Activated naive CD4-positive, alpha-beta T cell treated with anti-CD3 and anti-CD28 coated beads for 36 hours (primary cell): ENCODE data around the gene PPP1R1C. TPM values are rescaled to one million over a fixed set of nuclear protein-coding genes. Genes with fewer than 3 reads are reported as not detected.

Experiments
- CTCF ChIA-PET: fragments of 350-600 bp; sonication (Branson Sonifier 250); formaldehyde crosslinking; loops from one replicate; lab custom pipeline; 2021; ENCODE audit warnings: antibody characterized with exemption; lab: Charles Lee
- DNase-seq: peaks from one replicate; pipeline ENCODE4 v3.0.0-alpha.2; 2020
- H3K27ac Mint-ChIP-seq: one replicate; pipeline ENCODE4 v1.8.0; 2021; ENCODE audit warnings: mild to moderate bottlenecking, mixed read lengths
- H3K27me3 Mint-ChIP-seq: one replicate; pipeline ENCODE4 v1.8.0; 2021; ENCODE audit warnings: low read depth, mixed read lengths
- H3K36me3 Mint-ChIP-seq: one replicate; pipeline ENCODE4 v1.8.0; 2021; ENCODE audit warnings: low read depth, mixed read lengths
- H3K4me1 Mint-ChIP-seq: one replicate; pipeline ENCODE4 v1.8.0; 2021; ENCODE audit warnings: low read depth, mixed read lengths
- H3K4me3 Mint-ChIP-seq: one replicate; pipeline ENCODE4 v1.8.0; 2021; ENCODE audit warnings: mild to moderate bottlenecking, moderate library complexity, mixed read lengths
- H3K9me3 Mint-ChIP-seq: one replicate; pipeline ENCODE4 v1.8.0; 2021; ENCODE audit warnings: mixed read lengths
- intact Hi-C: fragments of 100-400 bp; cut with micrococcal nuclease; formaldehyde crosslinking; loops from one replicate; pipeline ENCODE4 v1.15.1; 2023
- total RNA-seq, 2 experiments: library from RNA; stranded (reverse); gene quantifications; one replicate each; pipeline ENCODE4 v1.2.3, GENCODE V29; 2021

PPP1R1C gene
- total RNA-seq, 2 experiments from 2014 or later, result not detected

- H3K9me3 Mint-ChIP-seq, result no peaks in the 10 kb centered on the region
- no peak overlapping the region for H3K4me3 Mint-ChIP-seq
- CTCF ChIA-PET, result interaction anchor here (0.6 to 1.9 kb wide), 5 partner anchors 12 to 118 kb away, joined by 3 to 6 read pairs (median 4); no protein-coding TSS in a partner anchor
- H3K36me3 Mint-ChIP-seq, result no peaks in the 10 kb centered on the region
- H3K27me3 Mint-ChIP-seq, result peaks cover 7% of the 10 kb centered on the region
- H3K4me1 Mint-ChIP-seq, result no peaks in the 10 kb centered on the region
- no peak for DNase-seq
- intact Hi-C loops, result loop anchor here (1.0 to 5.0 kb wide), 3 partner anchors 125 to 1000 kb away; no protein-coding TSS in a partner anchor
- no peak overlapping the region for H3K27ac Mint-ChIP-seq
These were observed 91.4 kb downstream of the PPP1R1C start for GRCh38 chr2:182077023-182077422.

GRCh38 chr2:182077448-182078142, 91.9 kb downstream of the PPP1R1C start:
- peak; percentile 28 for DNase-seq
- intact Hi-C loops, result loop anchor here (1.0 to 5.0 kb wide), 3 partner anchors 125 to 1000 kb away; no protein-coding TSS in a partner anchor

GRCh38 chr2:182078988-182079602, 93.4 kb downstream of the PPP1R1C start:
- CTCF ChIA-PET, result interaction anchor here (0.8 kb wide), 1 partner anchor 120 kb away, joined by 3 read pairs; no protein-coding TSS in a partner anchor
- DNase-seq, result no peak
- Mint-ChIP-seq H3K36me3 (no peaks in the 10 kb centered on the region), H3K27me3 (peaks cover 3% of the 10 kb centered on the region), H3K4me3 (no peak overlapping the region), H3K27ac (no peak overlapping the region), H3K4me1 (no peaks in the 10 kb centered on the region), H3K9me3 (no peaks in the 10 kb centered on the region)
- intact Hi-C loops, result loop anchor here (5.0 kb wide), 2 partner anchors 127 to 1002 kb away; no protein-coding TSS in a partner anchor

More at GRCh38 chr2:182077448-182078142, 91.9 kb downstream of the PPP1R1C start:
- no peak overlapping the region for H3K27ac Mint-ChIP-seq
- no peaks in the 10 kb centered on the region for H3K36me3 Mint-ChIP-seq
- no peaks in the 10 kb centered on the region for H3K4me1 Mint-ChIP-seq
- H3K9me3 Mint-ChIP-seq, result no peaks in the 10 kb centered on the region
- CTCF ChIA-PET, result interaction anchor here (0.6 to 1.9 kb wide), 8 partner anchors 12 to 537 kb away, joined by 3 to 6 read pairs (median 4); no protein-coding TSS in a partner anchor
- H3K27me3 Mint-ChIP-seq, result peaks cover 7% of the 10 kb centered on the region
- no peak overlapping the region for H3K4me3 Mint-ChIP-seq

GRCh38 chr2:182080493-182080892, 94.8 kb downstream of the PPP1R1C start:
- H3K9me3 Mint-ChIP-seq, result no peaks in the 10 kb centered on the region
- no peak overlapping the region for H3K4me3 Mint-ChIP-seq
- H3K27me3 Mint-ChIP-seq, result peaks cover 8% of the 10 kb centered on the region
- H3K36me3 Mint-ChIP-seq, result no peaks in the 10 kb centered on the region
- no peaks in the 10 kb centered on the region for H3K4me1 Mint-ChIP-seq
- no peak for DNase-seq
- CTCF ChIA-PET, result interaction anchor here (0.6 kb wide), 2 partner anchors 15 to 338 kb away, joined by 3 to 4 read pairs; no protein-coding TSS in a partner anchor
- H3K27ac Mint-ChIP-seq, result no peak overlapping the region
- intact Hi-C loops, result no loop called here

GRCh38 chr2:182081602-182082260, 96.1 kb downstream of the PPP1R1C start:
- H3K4me1 Mint-ChIP-seq, result no peaks in the 10 kb centered on the region
- H3K36me3 Mint-ChIP-seq, result no peaks in the 10 kb centered on the region
- no peak overlapping the region for H3K27ac Mint-ChIP-seq
- CTCF ChIA-PET, result no interaction called here
- intact Hi-C loops, result no loop called here
- no peak overlapping the region for H3K4me3 Mint-ChIP-seq
- H3K27me3 Mint-ChIP-seq, result peaks cover 8% of the 10 kb centered on the region
- no peaks in the 10 kb centered on the region for H3K9me3 Mint-ChIP-seq
- no peak for DNase-seq

GRCh38 chr2:182088681-182089320, 103.1 kb downstream of the PPP1R1C start:
- intact Hi-C loops, result no loop called here
- H3K4me1 Mint-ChIP-seq, result no peaks in the 10 kb centered on the region
- DNase-seq, result no peak
- CTCF ChIA-PET, result interaction anchor here (1.7 kb wide), 1 partner anchor 11 kb away, joined by 6 read pairs; no protein-coding TSS in a partner anchor
- peaks cover 3% of the 10 kb centered on the region for H3K9me3 Mint-ChIP-seq
- no peak overlapping the region for H3K27ac Mint-ChIP-seq
- peaks cover 13% of the 10 kb centered on the region for H3K27me3 Mint-ChIP-seq
- no peaks in the 10 kb centered on the region for H3K36me3 Mint-ChIP-seq
- H3K4me3 Mint-ChIP-seq, result no peak overlapping the region

- Mint-ChIP-seq H3K9me3 (peaks cover 3% of the 10 kb centered on the region), H3K4me1 (no peaks in the 10 kb centered on the region), H3K4me3 (no peak overlapping the region), H3K36me3 (no peaks in the 10 kb centered on the region), H3K27ac (no peak overlapping the region), H3K27me3 (peaks cover 6% of the 10 kb centered on the region)
- no peak for DNase-seq
- CTCF ChIA-PET, result interaction anchor here (0.6 kb wide), 1 partner anchor 186 kb away, joined by 3 read pairs; no protein-coding TSS in a partner anchor
- intact Hi-C loops, result no loop called here
These were observed 104.8 kb downstream of the PPP1R1C start for GRCh38 chr2:182090486-182090885.

GRCh38 chr2:182097571-182098164, 112.0 kb downstream of the PPP1R1C start:
- CTCF ChIA-PET, result no interaction called here
- H3K4me1 Mint-ChIP-seq, result no peaks in the 10 kb centered on the region
- intact Hi-C loops, result no loop called here
- H3K4me3 Mint-ChIP-seq, result no peak overlapping the region
- H3K9me3 Mint-ChIP-seq, result peaks cover 3% of the 10 kb centered on the region
- H3K36me3 Mint-ChIP-seq, result no peaks in the 10 kb centered on the region
- H3K27ac Mint-ChIP-seq, result no peak overlapping the region
- peaks cover 3% of the 10 kb centered on the region for H3K27me3 Mint-ChIP-seq
- DNase-seq, result no peak

- Mint-ChIP-seq H3K27ac (no peak overlapping the region), H3K36me3 (no peaks in the 10 kb centered on the region), H3K27me3 (peaks cover 3% of the 10 kb centered on the region), H3K4me3 (no peak overlapping the region), H3K9me3 (peaks cover 1% of the 10 kb centered on the region), H3K4me1 (no peaks in the 10 kb centered on the region)
- CTCF ChIA-PET, result no interaction called here
- no peak for DNase-seq
- intact Hi-C loops, result no loop called here
These were observed 113.0 kb downstream of the PPP1R1C start for GRCh38 chr2:182098648-182099047.

- Mint-ChIP-seq H3K4me3 (no peak overlapping the region), H3K27me3 (peaks cover 3% of the 10 kb centered on the region), H3K36me3 (no peaks in the 10 kb centered on the region), H3K27ac (no peak overlapping the region), H3K9me3 (no peaks in the 10 kb centered on the region), H3K4me1 (no peaks in the 10 kb centered on the region)
- intact Hi-C loops, result no loop called here
- DNase-seq, result no peak
- CTCF ChIA-PET, result no interaction called here
These were observed 115.6 kb downstream of the PPP1R1C start for GRCh38 chr2:182101263-182101662.

GRCh38 chr2:182103526-182103925, 117.9 kb downstream of the PPP1R1C start:
- intact Hi-C loops, result no loop called here
- no peaks in the 10 kb centered on the region for H3K9me3 Mint-ChIP-seq
- no peak overlapping the region for H3K4me3 Mint-ChIP-seq
- H3K36me3 Mint-ChIP-seq, result no peaks in the 10 kb centered on the region
- DNase-seq, result no peak
- H3K27me3 Mint-ChIP-seq, result no peaks in the 10 kb centered on the region
- CTCF ChIA-PET, result no interaction called here
- no peaks in the 10 kb centered on the region for H3K4me1 Mint-ChIP-seq
- H3K27ac Mint-ChIP-seq, result no peak overlapping the region
